OCI-LY1 (cell line): ENCODE results near the gene C1QB.
A peak's percentile ranks its signal among the peaks of the same experiment; 100 is the strongest.

Experiments
- CTCF ChIP-seq: fragments of 200-600 bp; sonication (generic), shearing (Covaris generic); IDR thresholded peaks from 2 replicates; pipeline ENCODE4 v1.5.1; 2017; ENCODE audit warnings: mild to moderate bottlenecking, antibody characterized with exemption, low read length, moderate library complexity, mixed read lengths
- EZH2 ChIP-seq: fragments of 200-600 bp; sonication (generic), shearing (Covaris generic); IDR thresholded peaks from 2 replicates; pipeline ENCODE4 v1.8.0; 2017; ENCODE audit warnings: borderline replicate concordance, mixed run types, mild to moderate bottlenecking, antibody characterized with exemption, low read length, moderate library complexity, mixed read lengths

DNA sequence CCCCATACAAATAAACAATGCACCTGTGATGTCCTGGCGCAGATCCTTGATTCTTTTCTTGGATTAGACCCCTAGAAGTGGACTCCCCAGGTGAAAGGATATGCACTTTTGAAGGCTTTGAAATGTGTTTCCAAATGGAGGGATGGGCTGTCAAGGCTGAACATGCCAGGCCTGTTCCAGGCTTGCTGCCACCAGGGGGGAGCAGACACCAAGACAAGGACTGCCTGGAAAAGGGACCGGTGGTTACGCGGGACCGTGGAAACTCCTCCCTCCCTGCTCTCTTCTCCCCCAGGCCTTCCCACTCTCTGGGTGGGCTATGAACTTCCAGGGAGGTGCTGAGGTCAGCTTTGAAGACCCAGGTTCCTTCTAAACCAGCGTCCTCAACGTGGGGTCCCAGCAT, 12.7 kb downstream of the C1QB start:
- no peak for TF ChIP-seq EZH2
- peak; percentile 25; the same call in 1 of the 2 replicates for TF ChIP-seq CTCF
